ENCODE results near the gene ATF2. TPM values are rescaled to one million over a fixed set of nuclear protein-coding genes. Genes with fewer than 3 reads are reported as not detected.

The ATF2 gene
- total and polyA plus RNA-seq, 11 donors: 11.2 to 41.5 (median 24.8) TPM

- no peak overlapping the region for H3K4me3 ChIP-seq
- H3K27me3 ChIP-seq: no peaks in the 10 kb centered on the region
- 68 to 81% (median 74%) methylated on average over 2 of the region's 2 CpGs for WGBS, 4 donors
- no peak for DNase-seq
- ATAC-seq: no peak
- H3K4me1 ChIP-seq: peaks cover 0 to 35% (median 12%) of the 10 kb centered on the region in 12 donors
- TF ChIP-seq CTCF (IDR thresholded peaks at IDR 0.05): no peak
- TF ChIP-seq POLR2A (IDR thresholded peaks at IDR 0.05): no peak
- intact Hi-C loops (cut with DNase I): no loop called here
- no peaks in the 10 kb centered on the region for H3K9me3 ChIP-seq
- H3K27ac ChIP-seq: no peak overlapping the region
- H3K36me3 ChIP-seq: peaks cover 0 to 53% (median 35%) of the 10 kb centered on the region in 9 donors
These were observed 32.1 kb downstream of the ATF2 start for GRCh38 chr2:175135862-175136261.

- DNase-seq: no peak
- Histone ChIP-seq H3K9me3 (no peaks in the 10 kb centered on the region), H3K4me3 (no peak overlapping the region), H3K36me3 (peaks cover 0 to 53% (median 35%) of the 10 kb centered on the region in 9 donors), H3K27ac (no peak overlapping the region), H3K27me3 (no peaks in the 10 kb centered on the region), H3K4me1 (peaks cover 0 to 36% (median 12%) of the 10 kb centered on the region in 12 donors)
- 94 to 96% (median 95%) methylated on average over 3 of the region's 3 CpGs for WGBS, 4 donors
- no peak for TF ChIP-seq CTCF (IDR thresholded peaks at IDR 0.05)
- no peak for TF ChIP-seq POLR2A (IDR thresholded peaks at IDR 0.05)
- intact Hi-C loops (cut with DNase I): no loop called here
- ATAC-seq: no peak
These were observed 32.8 kb downstream of the ATF2 start for GRCh38 chr2:175135177-175135576.

DNA sequence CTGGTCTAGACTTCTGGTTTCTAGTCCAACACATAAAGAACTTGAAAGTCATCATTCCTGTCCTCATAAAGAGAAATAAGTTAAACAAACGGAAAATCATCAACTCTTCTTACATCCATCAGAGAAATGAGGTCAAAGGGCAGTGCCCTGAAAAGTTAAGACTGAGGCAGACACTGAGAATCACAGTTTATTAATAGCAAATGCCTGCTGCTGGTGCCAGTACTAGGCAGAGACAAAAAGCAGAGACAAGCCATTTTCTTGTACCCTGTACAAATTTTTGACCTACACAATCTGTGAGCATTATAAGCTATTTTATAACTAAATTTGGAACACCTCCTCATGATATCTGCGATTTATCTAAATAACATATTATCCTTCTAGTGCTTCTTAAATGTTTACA, 36.8 kb downstream of the ATF2 start:
- no peak for TF ChIP-seq CTCF (IDR thresholded peaks at IDR 0.05)
- no peak for TF ChIP-seq POLR2A (IDR thresholded peaks at IDR 0.05)
- Histone ChIP-seq H3K27me3 (no peaks in the 10 kb centered on the region), H3K4me1 (peaks cover 0 to 26% (median 4%) of the 10 kb centered on the region in 12 donors), H3K9me3 (no peaks in the 10 kb centered on the region), H3K36me3 (peaks cover 0 to 81% (median 47%) of the 10 kb centered on the region in 9 donors), H3K27ac (peak overlapping the region in 4 of 12 donors; percentile 15 to 35 (median 16)), H3K4me3 (no peak overlapping the region)
- intact Hi-C loops (cut with DNase I): loop anchor here in 2 of 10 donors (5.0 kb wide), 2 partner anchors 36 to 46 kb away; partner anchors contain the start of gene ATF2 (in 1 of the 2)
- ATAC-seq (peak; percentile 71 to 89 (median 84)), DNase-seq (no peak)
- WGBS, 4 donors: 38 to 55% (median 46%) methylated on average over 2 of the region's 2 CpGs

DNA sequence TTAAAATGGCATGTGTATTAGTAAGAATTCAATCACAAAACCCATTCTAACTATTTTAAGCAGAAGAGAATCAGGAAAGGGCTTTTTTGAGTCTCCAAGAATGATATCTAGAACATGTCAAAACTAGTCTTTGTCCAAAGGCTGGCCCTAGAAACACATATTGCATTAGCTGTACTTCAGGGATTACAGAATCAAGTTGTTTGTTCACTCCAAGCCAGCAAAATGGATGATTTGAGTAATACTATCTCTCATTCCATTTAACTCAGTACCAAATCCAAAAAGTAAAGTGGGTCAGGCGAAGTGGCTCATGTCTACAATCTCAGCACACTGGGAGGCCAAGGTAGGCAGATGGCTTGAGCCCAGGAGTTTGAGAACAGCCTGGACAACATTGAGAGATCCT, 41.3 kb downstream of the ATF2 start:
- H3K4me1 ChIP-seq: peaks cover 0 to 11% (median 1%) of the 10 kb centered on the region in 12 donors
- no peak overlapping the region for H3K4me3 ChIP-seq
- no peaks in the 10 kb centered on the region for H3K27me3 ChIP-seq
- H3K36me3 ChIP-seq: peaks cover 0 to 45% (median 33%) of the 10 kb centered on the region in 9 donors
- WGBS, 4 donors: 85 to 96% (median 90%) methylated on average over 1 of the region's 1 CpG
- DNase-seq (no peak), ATAC-seq (no peak)
- no peak overlapping the region for H3K27ac ChIP-seq
- intact Hi-C loops (cut with DNase I): no loop called here
- TF ChIP-seq CTCF (IDR thresholded peaks at IDR 0.05) (no peak), POLR2A (IDR thresholded peaks at IDR 0.05) (no peak)
- H3K9me3 ChIP-seq: no peaks in the 10 kb centered on the region

Data from heart left ventricle (tissue), 16 donors.